Astrocyte (in vitro differentiated cells and primary cell): ENCODE results near the gene S1PR3. TPM values are rescaled to one million over a fixed set of nuclear protein-coding genes. Genes with fewer than 3 reads are reported as not detected.

Experiments
- DNase-seq: peaks from one replicate; pipeline ENCODE4 v3.0.0-alpha.2; 2010; ENCODE audit warnings: low read depth
- FAIRE-seq: peaks from 2 replicates; lab custom pipeline; 2011; peaks lifted over from hg19 to GRCh38; lab: Jason Lieb, UNC
- H2AFZ ChIP-seq: 2 replicates; pipeline ENCODE4 v1.6.0; 2012; ENCODE audit warnings: low read depth, low read length, inconsistent platforms
- H3K27ac ChIP-seq: 2 replicates; pipeline ENCODE4 v1.5.1; 2011; ENCODE audit warnings: low read depth, low read length, inconsistent platforms
- H3K27me3 ChIP-seq: 2 replicates; pipeline ENCODE4 v1.6.0; 2011; ENCODE audit warnings: low read length, inconsistent platforms; ENCODE audit not compliant: insufficient read depth
- H3K36me3 ChIP-seq: 2 replicates; pipeline ENCODE4 v1.5.1; 2011; ENCODE audit warnings: low read length, inconsistent platforms; ENCODE audit not compliant: insufficient read depth
- H3K4me1 ChIP-seq: 2 replicates; pipeline ENCODE4 v1.5.1; 2011; ENCODE audit warnings: low read length, inconsistent platforms; ENCODE audit not compliant: insufficient read depth
- H3K4me2 ChIP-seq: 2 replicates; pipeline ENCODE4 v1.6.0; 2012; ENCODE audit warnings: low read length, inconsistent platforms
- H3K4me3 ChIP-seq: 2 replicates; pipeline ENCODE4 v1.5.1; 2011; ENCODE audit warnings: low read depth, mild to moderate bottlenecking, low read length, inconsistent platforms; ENCODE audit not compliant: insufficient read depth
- H3K79me2 ChIP-seq: 2 replicates; pipeline ENCODE4 v1.6.0; 2012; ENCODE audit warnings: mild to moderate bottlenecking, low read length, inconsistent platforms; ENCODE audit not compliant: insufficient read depth
- H3K9ac ChIP-seq: 2 replicates; pipeline ENCODE4 v1.6.0; 2012; ENCODE audit warnings: mild to moderate bottlenecking, low read length, inconsistent platforms
- H3K9me3 ChIP-seq: 2 replicates; pipeline ENCODE4 v1.5.1; 2012; ENCODE audit warnings: low read depth, mild to moderate bottlenecking, low read length, inconsistent platforms; ENCODE audit not compliant: insufficient read depth
- H4K20me1 ChIP-seq: 2 replicates; pipeline ENCODE4 v1.6.0; 2012; ENCODE audit warnings: low read length, inconsistent platforms; ENCODE audit not compliant: insufficient read depth
- H3K27ac Mint-ChIP-seq: one replicate; pipeline ENCODE4 v1.8.0; 2021; ENCODE audit warnings: mild to moderate bottlenecking, mixed read lengths; ENCODE audit not compliant: unreplicated experiment
- H3K27me3 Mint-ChIP-seq: one replicate; pipeline ENCODE4 v1.8.0; 2021; ENCODE audit warnings: low read depth, mixed read lengths; ENCODE audit not compliant: unreplicated experiment
- H3K36me3 Mint-ChIP-seq: one replicate; pipeline ENCODE4 v1.8.0; 2021; ENCODE audit warnings: low read depth, mixed read lengths; ENCODE audit not compliant: unreplicated experiment
- H3K4me1 Mint-ChIP-seq: one replicate; pipeline ENCODE4 v1.8.0; 2021; ENCODE audit warnings: low read depth, mixed read lengths; ENCODE audit not compliant: unreplicated experiment
- H3K4me3 Mint-ChIP-seq: one replicate; pipeline ENCODE4 v1.8.0; 2021; ENCODE audit warnings: mild to moderate bottlenecking, moderate library complexity, mixed read lengths; ENCODE audit not compliant: unreplicated experiment
- H3K9me3 Mint-ChIP-seq: one replicate; pipeline ENCODE4 v1.8.0; 2021; ENCODE audit warnings: mild to moderate bottlenecking, mixed read lengths; ENCODE audit not compliant: unreplicated experiment
- CTCF ChIP-seq: IDR thresholded peaks from 2 replicates; pipeline ENCODE4 v1.5.1; 2011; ENCODE audit warnings: low read depth, mild to moderate bottlenecking, inconsistent platforms, low read length, moderate library complexity; ENCODE audit not compliant: insufficient read depth
- EZH2 ChIP-seq: IDR thresholded peaks from 2 replicates; pipeline ENCODE4 v1.6.1; 2012; ENCODE audit warnings: mild to moderate bottlenecking, low read length, inconsistent platforms; ENCODE audit not compliant: insufficient read depth
- total RNA-seq: library from RNA; stranded (reverse); gene quantifications from 2 replicates; pipeline ENCODE4 v1.2.1, GENCODE V29; 2021

Gene S1PR3
- total RNA-seq, 1 donor from 2014 or later = 24.6 TPM

- Histone ChIP-seq H3K27ac (no peak overlapping the region), H4K20me1 (peaks cover 14% of the 10 kb centered on the region), H3K9ac (no peak overlapping the region), H3K9me3 (no peaks in the 10 kb centered on the region), H3K27me3 (no peaks in the 10 kb centered on the region), H2AFZ (no peak overlapping the region), H3K36me3 (peaks cover 10% of the 10 kb centered on the region), H3K4me1 (peaks cover 10% of the 10 kb centered on the region), H3K79me2 (no peaks in the 10 kb centered on the region), H3K4me2 (no peak overlapping the region), H3K4me3 (no peak overlapping the region)
- peaks cover 8% of the 10 kb centered on the region for H3K36me3 Mint-ChIP-seq
- no peak overlapping the region for H3K27ac Mint-ChIP-seq
- no peak for DNase-seq
- H3K9me3 Mint-ChIP-seq = no peaks in the 10 kb centered on the region
- no peak for FAIRE-seq
- TF ChIP-seq CTCF (no peak), EZH2 (no peak)
- no peak overlapping the region for H3K4me3 Mint-ChIP-seq
- no peaks in the 10 kb centered on the region for H3K27me3 Mint-ChIP-seq
- H3K4me1 Mint-ChIP-seq = peaks cover 7% of the 10 kb centered on the region
Observed at GRCh38 chr9:89008055-89008743, 16.9 kb downstream of the S1PR3 start.

- no peak overlapping the region for H2AFZ ChIP-seq
- no peak overlapping the region for H3K27ac ChIP-seq
- no peak overlapping the region for H3K27ac Mint-ChIP-seq
- H3K9ac ChIP-seq = no peak overlapping the region
- peaks cover 8% of the 10 kb centered on the region for H3K36me3 Mint-ChIP-seq
- no peaks in the 10 kb centered on the region for H3K27me3 ChIP-seq
- H3K4me3 Mint-ChIP-seq = no peak overlapping the region
- FAIRE-seq (no peak), DNase-seq (no peak)
- no peak overlapping the region for H3K4me2 ChIP-seq
- H3K9me3 ChIP-seq = no peaks in the 10 kb centered on the region
- H3K4me1 ChIP-seq = peaks cover 10% of the 10 kb centered on the region
- peaks cover 7% of the 10 kb centered on the region for H3K4me1 Mint-ChIP-seq
- H3K9me3 Mint-ChIP-seq = no peaks in the 10 kb centered on the region
- no peak overlapping the region for H3K4me3 ChIP-seq
- H3K27me3 Mint-ChIP-seq = peaks cover 3% of the 10 kb centered on the region
- peaks cover 5% of the 10 kb centered on the region for H3K36me3 ChIP-seq
- H4K20me1 ChIP-seq = peaks cover 14% of the 10 kb centered on the region
- H3K79me2 ChIP-seq = no peaks in the 10 kb centered on the region
- no peak for TF ChIP-seq EZH2
- TF ChIP-seq CTCF = no peak
Observed at GRCh38 chr9:89008744-89009545, 17.7 kb downstream of the S1PR3 start.

DNA sequence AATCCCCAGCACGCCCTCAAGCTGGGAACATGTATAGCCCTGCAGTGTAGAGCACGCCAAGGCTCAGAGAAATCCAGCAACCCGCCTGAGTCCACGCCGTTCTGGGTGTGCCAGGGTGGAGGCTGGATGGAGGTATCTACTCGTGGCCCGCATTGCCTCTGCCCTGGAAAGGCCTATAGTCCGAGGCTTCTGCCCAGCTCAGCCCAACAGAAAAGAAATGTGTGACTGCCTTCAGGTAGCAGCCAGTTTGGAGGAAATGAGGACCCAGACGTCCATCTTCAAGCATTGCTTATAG lies 18.2 kb downstream of the S1PR3 start:
- Histone ChIP-seq H3K9ac (no peak overlapping the region), H3K4me3 (no peak overlapping the region), H3K27ac (no peak overlapping the region), H2AFZ (no peak overlapping the region), H3K9me3 (no peaks in the 10 kb centered on the region), H4K20me1 (peaks cover 15% of the 10 kb centered on the region), H3K4me1 (peaks cover 10% of the 10 kb centered on the region), H3K36me3 (peaks cover 5% of the 10 kb centered on the region), H3K27me3 (no peaks in the 10 kb centered on the region), H3K79me2 (no peaks in the 10 kb centered on the region), H3K4me2 (no peak overlapping the region)
- FAIRE-seq = no peak
- Mint-ChIP-seq H3K9me3 (no peaks in the 10 kb centered on the region), H3K36me3 (peaks cover 10% of the 10 kb centered on the region), H3K4me1 (peaks cover 7% of the 10 kb centered on the region), H3K4me3 (no peak overlapping the region), H3K27me3 (peaks cover 3% of the 10 kb centered on the region), H3K27ac (no peak overlapping the region)
- no peak for TF ChIP-seq EZH2
- DNase-seq = no peak
